Measurements from ENCODE around the gene AMH. TPM values are rescaled to one million over a fixed set of nuclear protein-coding genes. Genes with fewer than 3 reads are reported as not detected.
"Not testable (repeated sequence)": the region's sequence is repeated elsewhere in the genome, so short reads cannot be mapped to it uniquely, and the experiment has no call there.

The AMH gene
- total RNA-seq (ENCODE audit: unreplicated experiment) = 5.6 TPM
- long read RNA-seq, partial matches to known transcripts = 1 of 2 reads
- long read RNA-seq, other reads (novel, unspliced or antisense) = 1 of 2 reads

- H3K36me3 Mint-ChIP-seq (ENCODE audit: low read depth, unreplicated experiment) = peaks cover 9% of the 10 kb centered on the region
- H3K9me3 Mint-ChIP-seq (ENCODE audit: unreplicated experiment) = no peaks in the 10 kb centered on the region
- H3K27me3 Mint-ChIP-seq (ENCODE audit: unreplicated experiment) = peaks cover 6% of the 10 kb centered on the region
- no peak for DNase-seq (ENCODE audit: low spot score)
- TF ChIP-seq, protein P1, sequence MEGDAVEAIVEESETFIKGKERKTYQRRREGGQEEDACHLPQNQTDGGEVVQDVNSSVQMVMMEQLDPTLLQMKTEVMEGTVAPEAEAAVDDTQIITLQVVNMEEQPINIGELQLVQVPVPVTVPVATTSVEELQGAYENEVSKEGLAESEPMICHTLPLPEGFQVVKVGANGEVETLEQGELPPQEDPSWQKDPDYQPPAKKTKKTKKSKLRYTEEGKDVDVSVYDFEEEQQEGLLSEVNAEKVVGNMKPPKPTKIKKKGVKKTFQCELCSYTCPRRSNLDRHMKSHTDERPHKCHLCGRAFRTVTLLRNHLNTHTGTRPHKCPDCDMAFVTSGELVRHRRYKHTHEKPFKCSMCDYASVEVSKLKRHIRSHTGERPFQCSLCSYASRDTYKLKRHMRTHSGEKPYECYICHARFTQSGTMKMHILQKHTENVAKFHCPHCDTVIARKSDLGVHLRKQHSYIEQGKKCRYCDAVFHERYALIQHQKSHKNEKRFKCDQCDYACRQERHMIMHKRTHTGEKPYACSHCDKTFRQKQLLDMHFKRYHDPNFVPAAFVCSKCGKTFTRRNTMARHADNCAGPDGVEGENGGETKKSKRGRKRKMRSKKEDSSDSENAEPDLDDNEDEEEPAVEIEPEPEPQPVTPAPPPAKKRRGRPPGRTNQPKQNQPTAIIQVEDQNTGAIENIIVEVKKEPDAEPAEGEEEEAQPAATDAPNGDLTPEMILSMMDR (IDR thresholded peaks at IDR 0.05; ENCODE audit: unreplicated experiment) = no peak
- H3K27ac Mint-ChIP-seq (ENCODE audit: unreplicated experiment) = no peak within 1 kb of the TSS
- peaks cover 5% of the 10 kb centered on the region for H3K4me1 Mint-ChIP-seq (ENCODE audit: unreplicated experiment)
- no peak within 1 kb of the TSS for H3K4me3 Mint-ChIP-seq (ENCODE audit: unreplicated experiment)
Observed at GRCh38 chr19:2249010-2249866, at the start of gene AMH. Gene AMH, plus strand, starts transcription at chr19:2249323. Its CDS starts 10 bp downstream, at chr19:2249333.

DNA sequence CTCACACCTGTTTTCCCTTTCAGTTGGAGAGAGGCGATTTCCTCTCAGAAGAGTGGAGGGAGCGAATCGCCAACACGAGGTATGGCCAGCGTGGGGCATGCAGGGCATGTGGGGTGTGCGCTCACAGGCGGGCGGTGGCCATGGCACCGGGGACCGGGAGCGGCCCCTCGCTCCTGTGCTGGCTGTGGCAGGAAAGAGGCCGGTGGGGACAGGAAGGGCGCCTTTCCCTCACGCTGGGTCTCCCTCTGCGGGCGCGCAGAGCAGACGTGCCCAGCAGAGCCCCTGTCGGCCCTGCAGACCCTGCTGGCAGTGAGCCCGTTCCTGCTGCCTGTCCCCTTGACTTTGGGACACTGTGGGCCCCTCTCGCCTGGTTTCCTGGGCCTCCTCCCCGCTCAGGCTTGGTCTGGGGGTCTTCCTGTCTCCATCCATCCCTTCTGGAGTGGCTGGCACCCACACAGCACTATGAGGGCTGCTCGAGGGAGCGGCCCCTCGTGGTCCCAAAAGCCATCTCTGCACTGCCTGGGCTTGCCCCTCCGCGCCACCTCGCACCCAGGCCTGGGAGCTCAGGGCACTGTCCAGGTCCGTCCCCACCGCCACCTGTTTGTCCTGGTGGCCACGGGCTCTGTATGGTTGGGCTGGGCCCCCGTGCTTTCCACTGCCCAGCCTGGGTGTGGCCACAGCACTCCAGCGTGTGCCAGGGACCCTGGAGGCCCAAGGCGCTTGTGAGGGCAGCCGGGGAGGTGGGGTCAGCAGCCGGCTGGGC lies 49.1 kb upstream of the AMH start:
- DNase-seq (ENCODE audit: low spot score) = no peak
- peaks cover 19% of the 10 kb centered on the region for H3K36me3 Mint-ChIP-seq (ENCODE audit: low read depth, unreplicated experiment)
- H3K27ac Mint-ChIP-seq (ENCODE audit: unreplicated experiment) = no peak overlapping the region
- H3K27me3 Mint-ChIP-seq (ENCODE audit: unreplicated experiment) = peaks cover 11% of the 10 kb centered on the region
- no peak overlapping the region for H3K4me3 Mint-ChIP-seq (ENCODE audit: unreplicated experiment)
- TF ChIP-seq, protein P1 (IDR thresholded peaks at IDR 0.05; ENCODE audit: unreplicated experiment) = no peak
- no peaks in the 10 kb centered on the region for H3K9me3 Mint-ChIP-seq (ENCODE audit: unreplicated experiment)
- H3K4me1 Mint-ChIP-seq (ENCODE audit: unreplicated experiment) = peaks cover 6% of the 10 kb centered on the region

DNA sequence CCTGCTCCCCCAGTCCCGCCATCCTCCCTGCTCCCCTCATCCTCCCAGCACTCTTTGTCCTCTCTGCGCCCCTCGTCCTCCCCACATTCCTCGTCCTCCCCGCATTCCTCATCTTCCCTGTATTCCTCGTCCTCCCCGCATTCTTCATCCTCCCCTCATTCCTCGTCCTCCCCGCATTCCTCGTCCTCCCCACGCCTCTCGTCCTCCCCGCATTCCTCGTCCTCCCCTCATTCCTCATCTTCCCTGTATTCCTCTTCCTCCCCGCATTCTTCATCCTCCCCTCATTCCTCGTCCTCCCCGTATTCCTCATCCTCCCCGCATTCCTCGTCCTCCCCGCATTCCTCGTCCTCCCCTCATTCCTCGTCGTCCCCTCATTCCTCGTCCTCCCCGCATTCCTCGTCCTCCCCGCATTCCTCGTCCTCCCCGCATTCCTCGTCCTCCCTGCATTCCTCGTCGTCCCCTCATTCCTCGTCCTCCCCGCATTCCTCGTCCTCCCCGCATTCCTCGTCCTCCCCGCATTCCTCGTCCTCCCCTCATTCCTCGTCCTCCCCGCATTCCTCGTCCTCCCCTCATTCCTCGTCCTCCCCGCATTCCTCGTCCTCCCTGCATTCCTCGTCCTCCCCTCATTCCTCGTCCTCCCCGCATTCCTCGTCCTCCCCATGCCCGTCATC lies 48.4 kb upstream of the AMH start:
- not testable (repeated sequence) for H3K27ac Mint-ChIP-seq (ENCODE audit: unreplicated experiment); DNase-seq (ENCODE audit: low spot score); H3K9me3 Mint-ChIP-seq (ENCODE audit: unreplicated experiment); H3K4me1 Mint-ChIP-seq (ENCODE audit: unreplicated experiment)
- H3K36me3 Mint-ChIP-seq (ENCODE audit: low read depth, unreplicated experiment) = peaks cover 23% of the 10 kb centered on the region
- H3K4me3 Mint-ChIP-seq (ENCODE audit: unreplicated experiment) = peak overlapping the region; percentile 21
- H3K27me3 Mint-ChIP-seq (ENCODE audit: unreplicated experiment) = peaks cover 11% of the 10 kb centered on the region

DNA sequence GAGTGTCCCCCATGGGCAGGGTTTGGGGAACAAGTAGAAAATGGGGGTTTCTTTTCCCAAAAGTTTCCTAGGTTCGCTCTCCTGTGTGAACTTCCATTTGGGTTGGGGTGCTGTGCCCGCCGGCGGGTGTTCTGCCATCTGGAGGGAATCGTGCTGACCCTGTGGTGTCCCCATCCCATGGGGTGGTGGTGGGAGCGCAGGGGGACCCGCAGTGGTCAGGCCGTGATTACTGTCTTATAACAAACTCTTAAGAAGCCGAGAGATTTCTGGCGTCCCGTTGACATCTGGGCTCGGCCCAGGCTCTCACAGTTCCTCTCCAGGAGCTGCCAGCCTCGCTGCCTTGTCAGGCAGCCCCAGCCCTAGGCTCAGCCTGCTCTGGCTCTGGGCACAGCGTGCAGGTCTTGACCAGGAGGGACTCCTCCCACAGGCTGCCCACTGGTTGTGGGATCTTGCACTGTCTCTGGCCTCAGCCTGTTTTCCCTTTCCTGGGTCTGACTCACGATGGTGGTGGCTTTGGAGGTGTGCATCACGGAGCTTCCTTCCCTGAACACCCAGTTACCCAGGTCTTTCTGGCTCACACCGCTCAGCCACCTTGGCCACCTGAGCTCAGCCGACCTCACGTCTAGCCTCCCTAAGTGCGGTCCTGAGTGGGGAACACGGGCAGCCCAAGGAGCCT lies 47.5 kb upstream of the AMH start:
- H3K4me1 Mint-ChIP-seq (ENCODE audit: unreplicated experiment) = peaks cover 6% of the 10 kb centered on the region
- H3K4me3 Mint-ChIP-seq (ENCODE audit: unreplicated experiment) = no peak overlapping the region
- no peaks in the 10 kb centered on the region for H3K9me3 Mint-ChIP-seq (ENCODE audit: unreplicated experiment)
- H3K27me3 Mint-ChIP-seq (ENCODE audit: unreplicated experiment) = peaks cover 11% of the 10 kb centered on the region
- peaks cover 24% of the 10 kb centered on the region for H3K36me3 Mint-ChIP-seq (ENCODE audit: low read depth, unreplicated experiment)
- TF ChIP-seq, protein P1 (IDR thresholded peaks at IDR 0.05; ENCODE audit: unreplicated experiment) = no peak
- H3K27ac Mint-ChIP-seq (ENCODE audit: unreplicated experiment) = no peak overlapping the region
- DNase-seq (ENCODE audit: low spot score) = no peak

GRCh38 chr19:2202366-2202765 lies 46.8 kb upstream of the AMH start:
- no peak overlapping the region for H3K27ac Mint-ChIP-seq (ENCODE audit: unreplicated experiment)
- no peak overlapping the region for H3K4me3 Mint-ChIP-seq (ENCODE audit: unreplicated experiment)
- no peaks in the 10 kb centered on the region for H3K9me3 Mint-ChIP-seq (ENCODE audit: unreplicated experiment)
- TF ChIP-seq, protein P1 (IDR thresholded peaks at IDR 0.05; ENCODE audit: unreplicated experiment) = no peak
- peaks cover 20% of the 10 kb centered on the region for H3K36me3 Mint-ChIP-seq (ENCODE audit: low read depth, unreplicated experiment)
- H3K4me1 Mint-ChIP-seq (ENCODE audit: unreplicated experiment) = peaks cover 6% of the 10 kb centered on the region
- peaks cover 7% of the 10 kb centered on the region for H3K27me3 Mint-ChIP-seq (ENCODE audit: unreplicated experiment)
- no peak for DNase-seq (ENCODE audit: low spot score)
